ENCODE results near the gene RNF112. TPM values are rescaled to one million over a fixed set of nuclear protein-coding genes. Genes with fewer than 3 reads are reported as not detected.

RNF112 gene
- total RNA-seq, 2 experiments from 2014 or later, result 0.14 to 0.20 TPM

- ATAC-seq (no peak), DNase-seq (no peak)
- H3K27me3 Mint-ChIP-seq, result peaks cover 4% of the 10 kb centered on the region
- H3K36me3 Mint-ChIP-seq, result no peaks in the 10 kb centered on the region
- peaks cover 15% of the 10 kb centered on the region for H3K4me1 Mint-ChIP-seq
- H3K9me3 Mint-ChIP-seq (ENCODE audit: low read depth), result no peaks in the 10 kb centered on the region
- CTCF ChIA-PET, result no interaction called here
- H3K4me3 Mint-ChIP-seq, result no peak overlapping the region
- no peak overlapping the region for H3K27ac Mint-ChIP-seq
Measured at GRCh38 chr17:19415311-19415710, 4.3 kb downstream of the RNF112 start.

GRCh38 chr17:19415806-19416775, 5.1 kb downstream of the RNF112 start:
- Mint-ChIP-seq H3K27me3 (peaks cover 6% of the 10 kb centered on the region), H3K4me3 (no peak overlapping the region), H3K9me3 (ENCODE audit: low read depth) (no peaks in the 10 kb centered on the region), H3K36me3 (no peaks in the 10 kb centered on the region), H3K4me1 (peaks cover 15% of the 10 kb centered on the region), H3K27ac (no peak overlapping the region)
- DNase-seq (no peak), ATAC-seq (no peak)
- CTCF ChIA-PET, result interaction anchor here (2.0 kb wide), 1 partner anchor 54 kb away, joined by 6 read pairs; the partner anchor contains the start of gene B9D1

DNA sequence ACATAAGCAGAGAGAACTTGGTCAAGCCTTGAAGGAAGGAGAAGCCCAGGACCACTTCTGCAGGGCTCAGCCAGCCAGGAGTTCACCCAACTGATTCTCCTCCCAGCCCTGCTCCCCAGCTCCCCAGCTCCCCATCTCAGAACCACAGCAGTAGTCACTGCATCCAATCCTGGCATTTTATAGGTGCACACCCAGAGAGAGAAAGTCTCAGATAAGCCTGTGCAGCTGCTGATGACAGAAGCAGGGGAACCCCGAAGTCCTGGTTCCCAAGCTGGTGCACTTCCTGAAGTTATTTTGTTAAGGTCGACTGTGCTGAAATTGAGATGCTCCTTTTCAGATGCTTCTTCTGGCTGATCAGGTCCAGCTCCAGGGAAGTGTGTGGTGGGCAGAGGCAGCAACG, 6.6 kb downstream of the RNF112 start:
- CTCF ChIA-PET, result interaction anchor here (1.1 to 2.0 kb wide), 2 partner anchors 52 to 55 kb away, joined by 3 to 6 read pairs; partner anchors contain the start of gene B9D1
- Mint-ChIP-seq H3K27me3 (peaks cover 11% of the 10 kb centered on the region), H3K9me3 (ENCODE audit: low read depth) (no peaks in the 10 kb centered on the region), H3K4me3 (no peak overlapping the region), H3K27ac (no peak overlapping the region), H3K36me3 (no peaks in the 10 kb centered on the region), H3K4me1 (peaks cover 15% of the 10 kb centered on the region)
- ATAC-seq (no peak), DNase-seq (no peak)

DNA sequence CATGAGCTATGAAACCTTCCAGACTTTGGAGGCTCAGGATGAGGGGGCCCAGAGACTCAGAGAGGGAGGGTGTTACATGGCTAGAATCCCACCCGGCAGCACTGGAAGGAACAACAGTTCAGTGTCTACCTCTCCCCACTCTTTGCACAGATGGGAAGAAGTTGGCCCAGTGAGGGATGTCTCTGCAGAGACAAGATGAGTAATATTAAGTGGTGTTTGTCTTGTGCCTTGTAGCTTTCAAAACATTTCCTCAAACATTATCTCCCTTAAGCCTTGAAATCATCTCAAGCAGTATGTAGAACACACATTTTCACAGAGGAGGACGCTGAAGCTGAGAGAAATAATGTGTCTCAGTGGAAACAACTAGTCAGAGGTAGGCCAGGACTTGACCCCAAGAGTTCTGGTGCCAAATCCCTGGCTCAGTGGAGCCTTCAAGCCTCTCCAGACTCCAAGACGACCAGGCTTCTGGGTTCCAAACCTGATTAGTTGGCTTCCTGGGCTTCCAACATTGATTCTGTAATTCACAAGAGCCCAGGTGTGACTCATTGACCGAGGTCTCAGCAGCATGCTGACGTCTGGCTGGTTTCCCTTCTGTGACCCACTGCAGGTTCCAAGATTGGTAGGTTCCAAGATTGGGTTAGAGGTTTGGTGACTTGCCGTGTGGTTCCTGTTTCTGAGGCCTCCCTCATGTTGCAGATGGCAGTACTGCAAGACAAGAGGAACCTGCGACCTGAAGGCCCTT, 7.4 kb downstream of the RNF112 start:
- H3K27me3 Mint-ChIP-seq, result peaks cover 12% of the 10 kb centered on the region
- peaks cover 15% of the 10 kb centered on the region for H3K4me1 Mint-ChIP-seq
- H3K9me3 Mint-ChIP-seq (ENCODE audit: low read depth), result no peaks in the 10 kb centered on the region
- no peak overlapping the region for H3K27ac Mint-ChIP-seq
- peak; percentile 71 for ATAC-seq
- DNase-seq, result peak; percentile 64
- CTCF ChIA-PET, result interaction anchor here (1.1 to 2.0 kb wide), 2 partner anchors 53 to 56 kb away, joined by 3 to 6 read pairs; partner anchors contain the start of gene B9D1
- H3K4me3 Mint-ChIP-seq, result no peak overlapping the region
- no peaks in the 10 kb centered on the region for H3K36me3 Mint-ChIP-seq

- CTCF ChIA-PET, result no interaction called here
- Mint-ChIP-seq H3K27ac (no peak overlapping the region), H3K9me3 (ENCODE audit: low read depth) (no peaks in the 10 kb centered on the region), H3K27me3 (peaks cover 20% of the 10 kb centered on the region), H3K36me3 (no peaks in the 10 kb centered on the region), H3K4me1 (peaks cover 15% of the 10 kb centered on the region), H3K4me3 (no peak overlapping the region)
- DNase-seq, result no peak
- ATAC-seq, result no peak
Measured at GRCh38 chr17:19421219-19421618, 10.2 kb downstream of the RNF112 start.

- Mint-ChIP-seq H3K9me3 (ENCODE audit: low read depth) (no peaks in the 10 kb centered on the region), H3K4me3 (no peak overlapping the region), H3K27me3 (peaks cover 21% of the 10 kb centered on the region), H3K36me3 (no peaks in the 10 kb centered on the region), H3K4me1 (peaks cover 15% of the 10 kb centered on the region), H3K27ac (no peak overlapping the region)
- CTCF ChIA-PET, result no interaction called here
- ATAC-seq (no peak), DNase-seq (no peak)
Measured at GRCh38 chr17:19421926-19422325, 10.9 kb downstream of the RNF112 start.

- H3K4me3 Mint-ChIP-seq, result no peak overlapping the region
- DNase-seq (no peak), ATAC-seq (no peak)
- H3K4me1 Mint-ChIP-seq, result no peaks in the 10 kb centered on the region
- no peaks in the 10 kb centered on the region for H3K9me3 Mint-ChIP-seq (ENCODE audit: low read depth)
- no peak overlapping the region for H3K27ac Mint-ChIP-seq
- peaks cover 24% of the 10 kb centered on the region for H3K27me3 Mint-ChIP-seq
- H3K36me3 Mint-ChIP-seq, result no peaks in the 10 kb centered on the region
- CTCF ChIA-PET, result no interaction called here
Measured at GRCh38 chr17:19424934-19425868, 14.2 kb downstream of the RNF112 start.

DNA sequence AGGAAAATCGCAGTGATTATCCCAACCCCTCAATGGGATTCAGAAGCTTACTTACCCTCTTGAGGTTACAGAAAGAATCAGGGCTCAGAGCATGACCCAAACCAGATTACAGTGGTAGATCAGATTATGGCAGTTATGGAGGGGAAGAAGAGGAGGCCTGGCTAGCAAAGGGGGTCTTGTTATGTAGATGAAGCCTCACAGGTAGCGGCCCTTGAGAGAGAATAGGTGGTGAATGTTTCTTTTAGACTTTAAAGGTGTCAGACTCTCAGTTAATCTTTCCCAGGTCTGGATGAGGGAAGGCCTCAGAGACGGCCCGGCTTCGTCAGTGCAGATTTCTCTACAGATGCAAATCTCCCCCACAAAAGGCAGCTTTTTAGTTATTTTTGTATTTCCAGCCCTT, 15.6 kb downstream of the RNF112 start:
- CTCF ChIA-PET, result interaction anchor here (1.2 kb wide), 2 partner anchors 61 to 64 kb away, joined by 3 read pairs; partner anchors contain the start of gene B9D1

GRCh38 chr17:19431691-19432090, 20.7 kb downstream of the RNF112 start:
- peaks cover 17% of the 10 kb centered on the region for H3K27me3 Mint-ChIP-seq
- ATAC-seq (no peak), DNase-seq (no peak)
- H3K4me3 Mint-ChIP-seq, result no peak overlapping the region
- H3K4me1 Mint-ChIP-seq, result no peaks in the 10 kb centered on the region
- no peaks in the 10 kb centered on the region for H3K9me3 Mint-ChIP-seq (ENCODE audit: low read depth)
- H3K27ac Mint-ChIP-seq, result no peak overlapping the region
- CTCF ChIA-PET, result interaction anchor here (1.7 kb wide), 1 partner anchor 19 kb away, joined by 5 read pairs; no protein-coding TSS in a partner anchor
- H3K36me3 Mint-ChIP-seq, result no peaks in the 10 kb centered on the region

More for the DNA sequence above, 15.6 kb downstream of the RNF112 start:
- no peaks in the 10 kb centered on the region for H3K9me3 Mint-ChIP-seq (ENCODE audit: low read depth)
- ATAC-seq, result no peak
- H3K27ac Mint-ChIP-seq, result no peak overlapping the region
- H3K4me1 Mint-ChIP-seq, result no peaks in the 10 kb centered on the region
- H3K27me3 Mint-ChIP-seq, result peaks cover 25% of the 10 kb centered on the region
- DNase-seq, result no peak
- no peak overlapping the region for H3K4me3 Mint-ChIP-seq
- no peaks in the 10 kb centered on the region for H3K36me3 Mint-ChIP-seq

- Mint-ChIP-seq H3K4me1 (no peaks in the 10 kb centered on the region), H3K27me3 (peaks cover 17% of the 10 kb centered on the region), H3K4me3 (no peak overlapping the region), H3K27ac (no peak overlapping the region), H3K36me3 (no peaks in the 10 kb centered on the region), H3K9me3 (ENCODE audit: low read depth) (no peaks in the 10 kb centered on the region)
- CTCF ChIA-PET, result interaction anchor here (1.0 kb wide), 1 partner anchor 71 kb away, joined by 5 read pairs; the partner anchor contains the start of gene B9D1
- DNase-seq, result no peak
- no peak for ATAC-seq
Measured at GRCh38 chr17:19433255-19433654, 22.2 kb downstream of the RNF112 start.

GRCh38 chr17:19433727-19434340, 22.8 kb downstream of the RNF112 start:
- Mint-ChIP-seq H3K9me3 (ENCODE audit: low read depth) (no peaks in the 10 kb centered on the region), H3K27me3 (peaks cover 19% of the 10 kb centered on the region), H3K36me3 (no peaks in the 10 kb centered on the region), H3K4me1 (no peaks in the 10 kb centered on the region), H3K27ac (no peak overlapping the region), H3K4me3 (no peak overlapping the region)
- ATAC-seq (no peak), DNase-seq (no peak)
- CTCF ChIA-PET, result no interaction called here

DNA sequence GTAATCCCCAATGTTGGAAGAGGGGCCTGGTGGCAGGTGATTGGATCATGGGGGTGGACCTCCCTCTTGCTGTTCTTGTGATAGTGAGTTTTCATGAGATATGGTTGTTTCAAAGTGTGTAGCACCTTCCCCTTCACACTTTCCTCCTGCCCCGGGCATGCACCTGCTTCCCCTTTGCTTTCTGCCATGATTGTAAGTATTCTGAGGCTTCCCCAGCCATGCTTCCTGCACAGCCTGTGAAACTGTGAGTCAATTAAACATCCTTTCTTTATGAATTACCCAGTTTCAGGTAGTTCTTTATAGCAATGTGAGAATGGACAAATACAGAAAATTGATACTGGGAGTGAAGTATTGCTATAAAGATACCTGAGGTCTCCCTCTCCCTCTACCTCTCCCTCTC, 29.4 kb downstream of the RNF112 start:
- DNase-seq, result no peak
- Mint-ChIP-seq H3K27ac (no peak overlapping the region), H3K27me3 (peaks cover 24% of the 10 kb centered on the region), H3K36me3 (peaks cover 8% of the 10 kb centered on the region), H3K4me1 (peaks cover 1% of the 10 kb centered on the region), H3K4me3 (no peak overlapping the region), H3K9me3 (ENCODE audit: low read depth) (peaks cover 19% of the 10 kb centered on the region)
- no peak for ATAC-seq
- CTCF ChIA-PET, result no interaction called here

Data from activated CD8-positive, alpha-beta memory T cell treated with anti-CD3 and anti-CD28 coated beads, Interleukin-2, amount 10 ng/mL, durations not matched to agents 7 days and 5 days (primary cell).